Limb (tissue), 2 donors: ENCODE measurements around the gene HEATR5B.
A peak's percentile ranks its signal among the peaks of the same experiment; 100 is the strongest.

Experiments used
- DNase-seq, 2 donors: peaks; one replicate each; pipeline ENCODE4 v3.0.0-alpha.2; 2016; ENCODE audit errors: extremely low spot score in 2 of 2

HEATR5B gene

DNA sequence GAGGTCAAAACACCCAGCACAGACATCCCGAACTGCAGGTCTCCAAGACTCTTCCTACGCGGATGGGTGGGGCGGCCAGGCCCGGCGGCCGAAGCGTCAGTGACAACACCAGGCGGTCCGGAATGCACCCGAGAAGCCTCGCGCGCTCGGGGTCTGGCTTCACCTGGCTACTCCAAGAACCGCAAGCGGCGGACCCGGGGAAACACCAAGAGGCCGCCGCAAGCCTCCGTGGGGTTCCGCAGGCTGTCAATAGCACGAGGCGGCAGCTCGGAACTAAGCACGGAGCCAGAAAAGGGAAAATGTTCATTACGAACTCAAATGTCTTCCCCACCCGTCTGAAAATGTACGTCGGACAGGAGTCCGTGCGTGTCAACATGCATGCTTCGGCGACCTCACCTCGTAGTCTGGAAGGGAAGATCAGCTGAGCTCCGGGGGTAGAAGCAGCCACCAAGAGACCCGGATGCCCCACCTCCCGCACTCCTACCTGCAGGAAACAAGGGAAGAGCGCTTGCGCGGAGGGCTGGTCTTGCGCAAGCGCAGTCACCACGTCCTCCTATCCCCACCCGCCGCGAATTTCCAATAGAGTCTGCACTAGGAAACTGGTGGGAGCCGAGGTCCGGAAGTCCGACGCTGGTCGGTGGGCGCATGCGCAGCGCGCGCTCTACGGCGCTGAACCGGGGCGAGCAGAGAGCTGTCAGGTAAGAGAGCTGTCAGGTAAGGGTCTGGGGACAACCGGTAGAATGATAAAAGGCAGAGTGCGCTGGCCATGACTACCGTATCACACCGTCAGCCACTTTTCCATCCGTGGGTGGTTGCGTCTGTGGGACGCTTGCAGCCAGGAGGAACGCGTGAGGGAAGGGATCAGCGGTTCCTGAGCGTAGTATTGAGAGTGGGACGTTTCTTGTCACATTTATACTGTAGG lies at the start of gene HEATR5B, which contains the start of gene GPATCH11:
HEATR5B (minus strand) TSS at position 500 of the 922 bp plus-strand sequence. CDS start 958 bp downstream, outside the sequence.
GPATCH11 (plus strand) TSS at position 646 of the 922 bp plus-strand sequence. CDS start 3,864 bp downstream, outside the sequence.
- DNase-seq = peak; percentile 96 to 99

DNA sequence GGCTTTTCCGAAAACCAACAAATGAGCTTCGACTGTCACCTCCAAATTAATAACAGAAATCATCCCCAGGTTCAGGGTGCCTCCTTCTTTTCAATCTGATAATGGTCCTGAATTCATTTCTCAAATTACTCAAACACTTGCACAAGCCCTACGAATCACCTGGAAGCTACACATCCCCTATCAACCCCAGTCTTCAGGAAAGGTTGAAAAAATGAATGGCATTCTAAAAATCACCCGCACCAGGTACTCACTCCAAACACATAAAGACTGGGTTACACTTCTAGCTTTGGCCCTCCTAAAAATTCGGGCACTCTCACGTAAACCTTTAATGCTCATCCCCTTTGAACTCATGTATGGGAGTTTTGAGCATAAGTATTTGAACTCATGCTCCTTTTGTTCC lies 48.7 kb upstream of the HEATR5B start:
- no peak for DNase-seq

DNA sequence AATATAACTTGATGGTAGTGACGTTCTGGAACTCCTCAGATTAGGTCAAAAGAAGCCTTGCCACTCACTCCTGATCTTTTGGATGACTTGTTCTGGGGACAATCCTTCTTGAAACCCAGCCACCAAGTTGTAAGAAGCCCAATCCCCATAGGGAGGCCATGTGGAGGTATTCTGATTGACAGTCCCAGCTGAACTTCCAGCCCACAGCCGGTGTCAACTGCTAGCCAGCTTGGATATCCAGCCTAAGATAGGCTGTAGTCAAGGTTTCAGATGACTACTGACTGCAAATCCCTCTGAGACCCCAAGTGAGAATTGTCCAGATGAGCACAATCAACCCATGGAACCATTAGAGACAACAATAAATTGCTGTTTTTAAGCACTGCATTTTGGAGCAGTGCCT lies 41.2 kb upstream of the HEATR5B start:
- DNase-seq = peak; percentile 28 to 58

DNA sequence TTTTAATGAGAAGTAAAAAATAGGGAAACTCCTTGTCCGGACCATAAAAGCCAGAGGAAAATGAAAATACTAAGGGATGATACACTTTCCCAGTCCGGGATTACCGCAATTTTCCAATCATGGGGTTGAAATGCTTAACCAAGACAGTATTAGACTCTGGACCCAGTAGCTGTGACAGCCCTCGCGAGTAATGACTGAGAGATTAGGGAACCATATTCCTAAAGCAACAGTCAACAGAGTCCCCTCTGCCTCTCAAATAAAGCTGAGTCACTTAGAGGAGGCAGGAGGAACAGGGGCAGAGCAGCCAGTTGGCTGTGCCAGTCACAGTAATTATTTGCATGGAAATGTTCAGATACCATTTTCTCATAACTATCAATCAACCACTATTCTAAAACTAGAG lies 35.0 kb upstream of the HEATR5B start:
- DNase-seq = no peak

DNA sequence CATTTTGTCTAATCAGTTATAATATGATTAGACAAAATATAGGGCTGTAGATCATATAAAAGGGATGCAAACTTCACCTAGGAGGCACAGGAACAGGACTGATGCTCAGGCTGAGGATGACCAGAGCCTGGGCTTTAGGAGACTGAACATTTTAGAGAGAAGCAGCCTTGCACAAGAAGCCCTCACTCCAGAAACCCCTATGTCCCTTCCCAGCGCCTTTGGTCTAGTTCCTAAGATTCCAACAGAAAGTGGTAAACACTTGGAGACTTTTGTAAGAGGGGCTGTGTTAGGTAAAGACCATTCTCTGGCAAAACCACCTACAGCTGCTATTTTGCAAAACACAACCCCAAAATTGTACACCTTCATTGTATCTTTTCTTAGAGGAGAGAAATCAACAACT lies 33.4 kb upstream of the HEATR5B start:
- no peak for DNase-seq

DNA sequence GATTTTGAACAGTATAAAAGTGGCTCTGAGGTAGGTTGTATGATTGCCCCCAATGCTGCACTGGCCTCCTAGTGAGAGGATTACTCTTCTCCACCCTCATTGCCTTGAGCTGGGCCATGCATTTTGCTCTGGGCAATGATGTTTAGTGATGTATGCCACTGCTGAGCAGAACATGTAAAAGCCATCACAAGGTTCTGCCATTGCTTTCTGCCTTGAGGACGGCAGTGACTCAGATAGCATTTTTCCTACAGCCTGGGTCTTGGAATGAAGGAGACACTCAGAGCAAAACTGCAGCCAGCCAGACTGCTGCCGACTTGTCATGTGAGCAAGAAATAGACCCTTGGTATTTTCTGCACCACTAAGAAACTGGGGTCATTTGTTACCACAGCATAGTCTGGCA lies 27.8 kb upstream of the HEATR5B start:
- no peak for DNase-seq

DNA sequence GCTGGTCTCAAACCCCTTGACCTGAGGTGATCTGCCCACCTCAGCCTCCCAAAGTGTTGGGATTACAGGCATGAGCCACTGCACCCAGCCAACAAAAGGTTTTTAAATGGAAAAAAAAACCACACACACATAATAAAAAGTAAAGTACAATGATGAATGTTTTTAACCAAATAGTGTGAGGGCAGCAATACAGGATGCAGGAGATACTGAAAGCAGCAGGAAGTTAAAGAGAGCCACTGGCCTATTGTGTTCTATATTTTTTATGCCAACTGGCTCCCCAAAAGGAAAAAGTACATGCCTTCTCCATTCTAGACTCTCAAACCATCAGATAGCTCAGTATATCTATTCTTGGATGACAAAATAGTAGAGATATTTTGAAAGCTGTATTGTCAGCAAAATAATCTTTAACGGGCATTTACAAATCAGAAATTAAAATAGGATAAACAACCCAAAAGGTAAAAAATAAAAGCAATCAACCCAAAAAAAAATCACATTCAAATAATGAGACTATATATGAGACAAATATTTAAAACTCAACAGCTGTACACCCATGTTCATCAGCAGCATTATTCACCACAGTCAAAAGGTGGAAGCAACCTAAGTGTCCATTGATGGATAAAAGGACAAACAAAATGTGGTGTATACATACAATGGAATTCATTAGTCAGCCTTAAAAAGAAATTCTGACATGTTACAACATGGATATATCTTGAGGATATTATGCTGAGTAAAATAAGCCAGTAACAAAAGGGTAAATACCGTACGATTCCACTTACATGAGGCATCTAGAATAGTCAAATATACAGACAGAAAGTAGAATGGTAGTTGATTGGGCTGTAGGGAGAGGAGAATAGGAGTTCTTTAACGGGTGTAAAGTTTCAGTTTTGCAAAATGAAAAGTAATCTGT lies 26.4 kb upstream of the HEATR5B start:
- DNase-seq = no peak

DNA sequence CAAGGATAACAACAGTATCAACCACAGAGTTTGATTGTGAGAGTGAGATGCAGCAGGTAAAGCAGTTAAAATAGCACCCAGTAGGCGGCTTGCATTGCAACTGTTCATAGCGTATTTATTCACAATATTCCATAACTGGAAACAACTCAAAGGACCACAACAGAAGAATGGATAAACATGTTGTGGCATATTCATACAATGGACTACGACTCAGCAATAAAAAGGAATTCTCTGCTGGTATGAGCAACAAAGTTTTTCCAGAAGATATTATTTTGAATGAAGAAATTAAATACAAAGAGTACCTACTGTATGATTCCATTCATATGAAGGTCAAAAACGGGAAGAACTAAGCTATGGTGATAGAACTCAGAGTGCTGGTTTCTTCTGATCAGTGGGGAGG lies 25.4 kb upstream of the HEATR5B start:
- DNase-seq = no peak

DNA sequence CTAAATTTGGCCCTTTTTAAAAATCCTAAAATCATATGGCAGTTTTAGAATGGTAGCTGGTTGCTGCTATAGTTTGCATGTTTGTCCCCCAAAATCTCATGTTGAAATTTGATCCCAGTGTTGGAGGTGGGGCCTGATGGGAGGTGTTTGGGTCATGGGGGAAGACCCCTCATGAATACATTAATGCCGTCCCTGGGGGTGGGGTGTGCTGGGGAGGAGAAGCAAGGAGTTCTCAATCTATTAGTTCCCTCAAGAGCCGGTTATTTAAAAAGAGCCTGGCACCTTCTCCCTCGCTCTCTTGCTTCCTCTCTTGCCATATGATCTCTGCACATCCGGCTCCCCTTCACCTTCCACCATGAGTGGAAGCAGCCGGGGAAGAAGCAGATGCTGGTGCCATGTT lies 21.0 kb upstream of the HEATR5B start:
- DNase-seq = no peak

DNA sequence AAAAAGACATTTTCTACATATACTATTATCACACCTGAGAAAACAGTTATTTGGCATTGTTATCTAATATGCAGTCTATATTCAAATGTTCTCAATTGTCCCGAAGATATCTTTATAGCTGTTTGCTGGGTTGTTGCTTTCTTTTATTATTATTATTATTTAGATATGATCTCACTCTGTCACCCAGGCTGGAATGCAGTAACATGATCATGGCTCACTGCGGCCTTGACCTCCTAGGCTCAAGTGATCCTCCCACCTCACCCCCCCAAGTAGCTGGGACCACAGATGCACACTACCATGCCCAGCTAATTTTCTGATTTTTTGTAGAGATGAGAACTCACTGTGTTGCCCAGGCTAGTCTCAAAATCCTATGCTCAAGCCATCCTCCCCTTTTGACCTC lies 20.0 kb upstream of the HEATR5B start:
- no peak for DNase-seq

DNA sequence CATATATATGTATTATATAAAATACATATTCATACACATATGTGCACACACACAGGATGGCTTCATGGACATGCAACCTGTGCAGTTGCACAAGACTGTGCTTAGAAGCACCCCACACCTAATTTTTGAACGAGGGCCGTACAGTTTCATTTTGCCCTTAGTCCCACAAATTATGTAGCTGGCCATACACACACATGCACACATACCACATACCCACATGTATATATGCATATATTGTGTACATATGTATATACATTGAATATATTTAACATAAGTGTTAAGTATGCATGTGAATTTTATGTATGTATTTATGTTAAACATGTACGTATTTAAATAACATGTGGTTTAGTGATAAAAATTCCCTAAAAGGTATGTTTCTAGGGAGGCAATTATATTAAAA lies 18.4 kb upstream of the HEATR5B start:
- DNase-seq = no peak

DNA sequence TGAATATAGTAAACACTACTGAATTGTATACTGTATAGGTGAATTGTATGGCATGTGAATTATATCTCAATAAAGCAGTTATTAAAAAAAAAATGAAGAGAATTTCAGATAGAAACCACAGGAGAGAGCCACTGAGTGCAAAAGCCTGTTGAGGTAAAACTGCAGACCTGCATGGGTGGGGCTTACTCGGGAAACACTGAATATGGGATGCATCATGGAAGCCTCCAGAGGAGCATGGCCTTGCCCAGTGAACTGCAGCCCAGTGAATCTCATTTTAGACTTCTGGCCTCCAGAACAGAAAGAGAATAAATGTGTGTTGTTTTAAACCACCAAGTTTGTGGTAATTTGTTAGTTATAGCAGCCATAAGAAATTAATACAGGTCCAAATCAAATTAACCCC lies 15.9 kb upstream of the HEATR5B start:
- no peak for DNase-seq

DNA sequence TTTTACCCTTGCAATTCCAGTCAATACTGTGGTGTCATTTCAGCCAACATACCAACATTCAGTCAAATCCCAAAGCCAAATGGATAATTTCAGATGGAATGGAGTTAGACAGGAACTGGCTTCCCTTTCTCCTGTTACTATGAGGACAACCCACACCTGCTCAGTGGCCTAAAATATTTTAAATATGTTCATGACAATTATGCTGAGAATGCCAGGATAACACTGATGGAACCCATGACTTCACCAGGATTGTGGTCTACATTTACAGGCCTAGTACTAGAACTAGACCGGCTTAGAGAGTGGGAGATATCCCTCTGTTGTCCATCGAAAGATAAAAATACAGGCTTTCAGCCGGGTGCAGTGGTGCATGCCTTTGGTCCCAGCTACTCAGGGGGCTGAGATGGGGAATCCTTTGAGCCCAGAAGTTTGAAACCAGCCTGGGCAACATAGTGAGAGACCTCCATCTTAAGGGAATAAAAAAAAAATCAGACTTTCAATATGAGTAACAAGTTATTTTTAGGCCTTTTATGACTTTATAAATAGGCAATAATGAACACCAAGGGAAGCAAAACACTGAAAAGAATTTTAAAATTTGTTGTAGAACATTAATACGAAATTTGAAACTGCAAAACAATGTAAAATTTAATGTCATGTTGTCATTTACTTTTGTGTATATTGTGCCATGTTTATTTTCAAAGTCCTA lies 14.4 kb upstream of the HEATR5B start:
- DNase-seq = no peak

DNA sequence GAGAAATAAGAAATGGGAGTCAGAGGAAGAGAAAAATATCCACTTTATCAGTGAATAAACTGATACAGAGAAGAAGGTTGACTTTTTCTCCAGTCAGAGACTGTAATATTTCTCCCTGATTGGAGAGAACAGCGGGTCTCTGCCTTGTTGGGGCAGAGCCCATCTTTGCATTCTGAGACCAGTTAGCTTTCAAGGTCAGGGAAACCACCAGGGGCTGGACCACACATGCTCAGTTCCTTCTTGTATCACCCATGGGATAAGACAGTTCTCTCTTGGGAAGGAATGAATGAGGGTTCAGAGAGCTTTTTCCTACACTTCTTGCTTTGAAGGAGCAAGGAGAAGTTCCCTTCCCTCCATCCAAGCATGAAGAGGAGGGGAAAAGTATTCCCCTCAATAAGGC lies 12.4 kb upstream of the HEATR5B start:
- no peak for DNase-seq

DNA sequence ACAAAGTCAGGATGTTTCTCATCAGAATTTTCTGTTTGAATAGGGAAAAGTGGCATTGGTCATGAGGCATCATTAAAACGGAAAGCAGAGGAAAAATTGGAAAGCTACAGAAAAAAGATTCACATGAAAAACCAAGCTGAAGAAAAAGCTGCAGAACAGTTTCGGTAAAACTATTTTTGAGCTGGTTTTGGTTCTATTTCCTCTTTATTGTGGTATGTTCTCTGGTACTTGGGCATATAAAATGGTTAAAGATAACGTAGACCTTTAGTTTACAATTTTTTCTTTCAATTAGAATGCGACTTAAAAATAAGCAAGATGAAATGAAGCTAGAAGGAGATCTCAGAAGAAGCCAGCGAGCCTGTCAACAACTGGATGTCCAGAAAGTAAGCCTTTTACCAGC lies 7.7 kb upstream of the HEATR5B start:
- no peak for DNase-seq

DNA sequence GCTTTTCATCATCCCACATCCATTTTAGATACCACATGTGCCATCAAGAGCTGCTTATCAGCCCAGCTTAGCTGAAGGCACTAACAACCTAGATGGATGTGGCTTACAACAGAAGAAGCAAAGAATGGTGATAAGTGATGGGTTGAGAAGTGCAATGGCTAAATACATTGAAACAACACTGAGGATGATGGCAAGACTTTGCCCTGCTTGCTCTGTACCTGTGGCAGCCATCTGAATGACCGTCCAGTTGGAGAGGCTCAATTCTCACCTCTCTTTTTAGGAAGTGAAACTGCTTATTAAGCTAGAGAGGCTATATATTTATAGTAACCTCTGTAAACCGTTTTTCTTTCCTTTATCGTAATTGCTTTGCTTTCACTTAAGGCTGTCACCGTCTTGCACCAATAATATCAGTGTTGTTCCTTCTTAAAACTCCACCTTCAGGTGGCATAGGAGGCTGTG lies 5.9 kb upstream of the HEATR5B start:
- DNase-seq = no peak

DNA sequence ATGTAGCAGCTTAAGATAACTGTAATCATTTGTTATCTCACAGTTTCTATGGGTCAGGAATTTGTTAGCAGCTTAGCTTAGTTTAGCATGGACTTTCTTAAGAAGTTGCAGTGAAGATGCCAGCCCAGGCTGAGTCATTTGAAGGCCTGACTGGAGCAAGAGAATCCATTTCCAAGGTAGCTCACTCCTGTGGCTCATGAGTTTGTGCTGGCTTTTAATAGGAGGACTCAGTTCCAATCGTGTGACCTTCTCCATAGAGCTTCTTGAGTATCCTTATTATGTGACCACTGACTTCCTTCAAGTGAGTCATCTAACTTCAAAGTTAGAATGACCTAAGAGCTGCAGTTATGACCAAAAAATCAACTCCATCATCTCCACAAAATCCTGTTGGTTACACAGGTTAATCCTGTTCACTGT lies 1.6 kb upstream of the HEATR5B start:
- DNase-seq = no peak

DNA sequence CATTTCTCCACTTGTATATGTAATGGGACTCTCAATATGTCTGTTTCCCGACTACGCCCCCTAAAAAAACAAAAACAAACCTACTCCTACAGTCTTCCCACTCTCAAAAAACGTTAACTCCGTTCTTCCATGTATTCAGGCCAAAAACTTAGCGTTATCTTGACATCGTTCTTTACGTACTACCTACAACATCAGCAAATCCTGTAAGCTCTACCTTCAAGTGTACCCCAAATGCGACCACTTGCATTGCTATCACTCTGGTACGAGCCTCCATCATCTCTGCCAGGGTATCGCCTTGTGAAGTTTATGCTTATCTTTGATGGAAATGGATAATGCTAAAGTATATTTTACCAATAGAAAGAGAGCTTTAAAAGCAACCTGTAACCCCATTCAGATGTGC lies 625 bp upstream of the HEATR5B start:
- no peak for DNase-seq

DNA sequence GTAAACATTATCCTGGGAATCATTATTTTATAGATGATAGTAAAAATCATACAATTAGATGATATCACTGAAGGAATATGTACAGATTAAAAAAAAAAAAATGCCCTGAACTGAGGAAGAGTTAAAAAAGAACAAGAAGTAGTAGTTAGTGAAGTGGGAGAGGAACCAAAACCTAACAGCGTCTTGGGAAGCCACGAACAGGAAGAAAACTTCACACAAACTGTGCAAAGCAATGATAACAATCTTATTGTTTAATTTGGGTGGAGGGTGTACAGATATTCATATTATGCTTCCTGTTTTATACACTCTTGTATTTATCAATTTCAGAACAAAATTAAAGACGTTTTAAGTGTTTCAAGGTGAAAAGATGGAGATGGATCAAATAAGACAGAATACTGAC lies 3.5 kb downstream of the HEATR5B start:
- no peak for DNase-seq

DNA sequence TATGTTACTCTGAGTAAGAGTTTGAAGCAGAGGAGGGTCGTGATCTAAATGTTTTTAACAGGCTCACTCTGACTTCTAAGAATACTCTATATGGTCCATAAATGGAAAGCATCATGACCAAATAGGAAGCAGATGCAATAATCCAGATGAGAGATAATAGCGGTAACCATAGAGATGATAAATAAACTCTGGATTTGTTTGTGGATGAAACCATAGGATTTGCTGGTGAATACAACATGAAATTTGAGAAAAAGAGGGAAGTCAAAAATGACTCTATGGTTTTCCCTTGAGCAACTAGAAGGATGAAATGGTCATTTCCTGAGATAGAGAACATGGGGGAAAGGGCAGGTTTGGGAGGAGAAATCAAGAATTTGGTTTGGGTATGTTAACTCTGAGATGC lies 3.9 kb downstream of the HEATR5B start:
- no peak for DNase-seq

DNA sequence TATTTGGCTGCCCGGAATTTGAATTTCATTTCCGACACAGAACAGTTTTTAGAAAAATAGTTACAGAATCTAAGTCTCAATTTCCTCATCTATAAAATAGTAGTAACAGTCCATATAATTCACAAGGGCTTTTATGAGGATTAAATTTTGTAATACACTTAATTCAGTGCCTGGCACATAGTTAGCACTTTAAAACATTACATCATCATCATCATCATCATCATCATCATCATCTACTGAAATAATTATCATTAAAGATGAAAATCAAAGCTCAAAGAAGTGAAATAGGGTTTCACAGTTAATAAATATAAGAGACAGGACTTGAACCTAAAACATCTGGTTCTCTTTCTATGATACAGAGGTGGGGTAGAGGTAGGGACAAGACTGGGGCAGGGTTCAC lies 13.2 kb downstream of the HEATR5B start:
- no peak for DNase-seq

DNA sequence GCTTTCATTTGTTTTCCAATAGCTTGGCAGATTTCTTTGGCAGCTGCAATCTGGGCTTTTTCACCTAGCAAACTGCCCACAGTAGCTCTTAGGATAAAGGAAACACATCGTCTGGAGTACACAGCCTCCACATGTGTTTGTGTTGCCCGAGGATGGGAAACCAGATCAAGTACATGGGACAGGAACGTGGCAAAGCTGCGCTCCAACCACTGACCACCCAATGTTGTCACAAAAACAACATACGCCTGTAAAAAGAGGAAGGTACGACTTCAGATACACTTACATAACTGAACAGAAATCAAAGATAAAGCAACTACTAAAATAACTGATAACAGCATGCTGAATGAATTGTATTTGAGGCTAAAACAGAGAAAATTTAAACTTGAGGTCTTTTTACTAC lies 15.5 kb downstream of the HEATR5B start:
- DNase-seq = no peak
